Type B pancreatic cell (in vitro differentiated cells): Measurements from ENCODE around the gene ADRB2. TPM values are rescaled to one million over a fixed set of nuclear protein-coding genes. Genes with fewer than 3 reads are reported as not detected.

ENCODE experiments used
- DNase-seq: peaks from one replicate; pipeline ENCODE4 v3.0.0; 2021; ENCODE audit warnings: mixed read lengths; ENCODE audit not compliant: unreplicated experiment; ENCODE audit errors: extremely low spot score
- H3K27ac Mint-ChIP-seq: 2 replicates; pipeline ENCODE4 v1.8.0; 2021; ENCODE audit warnings: mild to moderate bottlenecking, mixed read lengths
- H3K27me3 Mint-ChIP-seq: 2 replicates; pipeline ENCODE4 v1.8.0; 2021; ENCODE audit warnings: mixed read lengths
- H3K36me3 Mint-ChIP-seq: 2 replicates; pipeline ENCODE4 v1.8.0; 2021; ENCODE audit warnings: mixed read lengths
- H3K4me1 Mint-ChIP-seq: one replicate; pipeline ENCODE4 v1.8.0; 2021; ENCODE audit warnings: mixed read lengths; ENCODE audit not compliant: unreplicated experiment
- H3K4me3 Mint-ChIP-seq: 2 replicates; pipeline ENCODE4 v1.8.0; 2021; ENCODE audit warnings: mild to moderate bottlenecking, mixed read lengths
- H3K9me3 Mint-ChIP-seq: 2 replicates; pipeline ENCODE4 v1.8.0; 2021; ENCODE audit warnings: mixed read lengths
- total RNA-seq: library from RNA; stranded (reverse); gene quantifications from 2 replicates; pipeline ENCODE4 v1.2.1, GENCODE V29; 2021; ENCODE audit warnings: low replicate concordance
- TF ChIP-seq, protein P1 (sequence below): fragments of 200-600 bp; sonication (generic); conservative IDR thresholded peaks from 2 replicates; pipeline ENCODE4 v1.5.0; 2021; ENCODE audit warnings: antibody characterized with exemption, mild to moderate bottlenecking

ADRB2 gene
- total RNA-seq, 1 donor from 2014 or later, result 1.3 TPM

DNA sequence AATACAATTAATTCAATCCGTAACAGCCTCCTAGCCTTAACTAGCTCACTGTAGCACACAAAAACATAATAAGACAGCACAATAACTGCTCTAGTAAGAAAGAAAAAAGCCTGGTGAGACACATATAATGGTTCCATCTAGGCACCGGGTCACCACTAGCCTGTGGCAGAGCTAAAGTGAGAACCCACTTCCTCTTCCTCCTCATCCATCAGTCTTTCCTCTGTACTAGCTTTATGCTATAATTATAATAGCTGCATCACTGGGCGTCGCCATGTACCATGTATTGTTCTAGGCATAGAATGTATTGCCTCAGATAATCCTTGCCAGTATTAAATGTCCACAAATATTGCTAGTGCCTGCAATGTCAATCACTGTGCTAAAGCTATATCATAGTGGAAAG is 23.1 kb downstream of the ADRB2 start:
- TF ChIP-seq, protein P1, sequence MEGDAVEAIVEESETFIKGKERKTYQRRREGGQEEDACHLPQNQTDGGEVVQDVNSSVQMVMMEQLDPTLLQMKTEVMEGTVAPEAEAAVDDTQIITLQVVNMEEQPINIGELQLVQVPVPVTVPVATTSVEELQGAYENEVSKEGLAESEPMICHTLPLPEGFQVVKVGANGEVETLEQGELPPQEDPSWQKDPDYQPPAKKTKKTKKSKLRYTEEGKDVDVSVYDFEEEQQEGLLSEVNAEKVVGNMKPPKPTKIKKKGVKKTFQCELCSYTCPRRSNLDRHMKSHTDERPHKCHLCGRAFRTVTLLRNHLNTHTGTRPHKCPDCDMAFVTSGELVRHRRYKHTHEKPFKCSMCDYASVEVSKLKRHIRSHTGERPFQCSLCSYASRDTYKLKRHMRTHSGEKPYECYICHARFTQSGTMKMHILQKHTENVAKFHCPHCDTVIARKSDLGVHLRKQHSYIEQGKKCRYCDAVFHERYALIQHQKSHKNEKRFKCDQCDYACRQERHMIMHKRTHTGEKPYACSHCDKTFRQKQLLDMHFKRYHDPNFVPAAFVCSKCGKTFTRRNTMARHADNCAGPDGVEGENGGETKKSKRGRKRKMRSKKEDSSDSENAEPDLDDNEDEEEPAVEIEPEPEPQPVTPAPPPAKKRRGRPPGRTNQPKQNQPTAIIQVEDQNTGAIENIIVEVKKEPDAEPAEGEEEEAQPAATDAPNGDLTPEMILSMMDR, result no peak
- no peaks in the 10 kb centered on the region for H3K9me3 Mint-ChIP-seq
- no peak overlapping the region for H3K4me3 Mint-ChIP-seq
- no peaks in the 10 kb centered on the region for H3K36me3 Mint-ChIP-seq
- H3K27ac Mint-ChIP-seq, result no peak overlapping the region
- peaks cover 6% of the 10 kb centered on the region for H3K4me1 Mint-ChIP-seq
- H3K27me3 Mint-ChIP-seq, result peaks cover 22% of the 10 kb centered on the region
- no peak for DNase-seq

DNA sequence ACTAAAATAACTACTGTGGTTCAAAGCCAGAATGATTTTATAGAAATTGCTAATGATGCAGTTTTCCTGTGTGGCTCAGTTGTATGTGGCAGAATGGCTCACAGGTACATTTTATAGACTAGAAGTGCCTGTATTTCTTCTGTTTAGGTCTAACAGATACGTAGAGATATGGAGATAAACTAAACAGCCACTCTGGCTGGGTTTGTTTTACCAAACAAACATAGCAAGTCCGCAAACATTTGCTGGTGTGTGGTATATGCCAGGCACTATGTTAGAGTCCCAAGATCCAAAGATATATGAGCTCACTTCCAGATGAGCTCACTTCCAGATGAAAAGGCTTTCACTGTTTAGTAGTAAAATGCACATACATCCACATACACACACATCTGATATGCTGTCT is 24.4 kb downstream of the ADRB2 start:
- TF ChIP-seq, protein P1, result no peak
- Mint-ChIP-seq H3K9me3 (no peaks in the 10 kb centered on the region), H3K27ac (no peak overlapping the region), H3K27me3 (peaks cover 18% of the 10 kb centered on the region), H3K4me3 (no peak overlapping the region), H3K4me1 (no peaks in the 10 kb centered on the region), H3K36me3 (no peaks in the 10 kb centered on the region)
- no peak for DNase-seq

DNA sequence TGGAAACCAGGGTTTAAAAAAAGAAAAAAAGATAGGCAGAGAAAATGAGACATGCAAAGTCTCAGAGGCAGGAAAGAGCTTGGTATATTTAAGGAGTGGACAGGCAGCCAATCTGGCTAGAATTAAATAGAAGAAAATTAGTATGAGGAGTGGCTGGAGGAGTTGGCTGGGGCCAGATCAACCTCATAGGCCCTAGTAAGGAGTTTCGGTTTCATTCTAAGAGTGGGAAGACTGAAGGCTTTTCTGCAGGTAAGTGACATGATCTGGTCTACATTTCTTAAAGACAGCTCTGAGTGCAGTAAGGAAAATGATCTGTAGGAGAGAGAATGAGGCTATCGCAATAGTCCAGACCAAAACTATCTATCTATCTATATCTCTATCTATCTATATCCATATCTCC is 27.5 kb downstream of the ADRB2 start:
- no peak for DNase-seq
- Mint-ChIP-seq H3K27ac (no peak overlapping the region), H3K9me3 (no peaks in the 10 kb centered on the region), H3K4me3 (no peak overlapping the region), H3K27me3 (peaks cover 12% of the 10 kb centered on the region), H3K36me3 (no peaks in the 10 kb centered on the region), H3K4me1 (no peaks in the 10 kb centered on the region)
- TF ChIP-seq, protein P1, result no peak

DNA sequence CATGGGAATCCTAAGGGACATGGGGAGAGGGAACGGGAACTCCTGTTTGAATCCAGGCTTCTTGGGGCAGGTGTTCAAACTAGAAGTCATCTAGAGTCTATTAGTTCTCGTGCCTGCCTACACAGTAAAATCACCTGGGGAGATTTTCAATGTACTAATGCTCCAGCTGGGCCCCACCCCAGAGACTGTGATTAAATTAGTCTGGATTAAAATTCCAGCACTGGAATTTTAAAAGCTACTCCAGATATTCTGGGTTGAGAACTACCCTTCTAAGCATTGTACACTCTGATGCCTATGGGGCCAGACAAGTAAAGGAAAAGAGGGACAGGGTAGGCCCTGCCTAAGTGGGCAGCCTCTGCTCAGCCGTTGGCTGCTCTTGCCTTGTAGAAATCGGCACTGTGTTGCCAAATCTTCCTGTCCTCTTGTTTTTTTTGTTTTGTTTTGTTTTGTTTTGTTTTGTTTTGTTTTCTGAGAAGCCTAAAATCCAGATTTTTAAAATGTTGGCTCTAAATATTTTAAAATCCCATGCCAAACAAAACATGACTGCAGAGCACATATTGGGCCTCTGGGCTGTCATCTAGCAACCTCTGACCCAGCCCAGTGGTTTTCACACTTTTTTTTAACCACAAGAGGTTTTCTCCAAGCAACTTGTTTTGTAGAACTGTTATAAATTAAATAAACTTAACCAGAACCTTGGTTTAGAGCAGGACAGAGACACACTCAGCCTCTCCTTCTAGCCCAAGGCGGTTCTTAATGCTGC is 29.0 kb downstream of the ADRB2 start:
- H3K4me1 Mint-ChIP-seq, result no peaks in the 10 kb centered on the region
- TF ChIP-seq, protein P1, result no peak
- no peaks in the 10 kb centered on the region for H3K36me3 Mint-ChIP-seq
- H3K27me3 Mint-ChIP-seq, result peaks cover 18% of the 10 kb centered on the region
- no peaks in the 10 kb centered on the region for H3K9me3 Mint-ChIP-seq
- no peak overlapping the region for H3K4me3 Mint-ChIP-seq
- DNase-seq, result no peak
- H3K27ac Mint-ChIP-seq, result no peak overlapping the region

DNA sequence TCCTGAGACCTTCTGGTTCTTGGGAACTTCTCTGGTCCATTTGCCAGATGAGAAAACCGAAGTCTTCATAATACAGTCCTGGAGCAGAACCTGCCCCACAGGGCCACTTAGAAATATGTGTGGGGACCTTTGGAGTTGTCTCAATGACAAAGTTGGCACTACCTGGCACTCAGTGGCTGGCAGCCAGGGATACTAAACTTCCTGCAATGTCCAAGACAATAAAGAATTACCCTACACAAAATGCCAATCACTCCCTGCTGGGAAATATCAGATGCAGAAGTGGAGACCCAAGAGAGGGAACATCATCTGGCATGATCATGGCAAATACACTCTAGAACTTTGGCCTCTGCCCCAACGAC is 29.6 kb downstream of the ADRB2 start:
- H3K4me3 Mint-ChIP-seq, result no peak overlapping the region
- H3K36me3 Mint-ChIP-seq, result no peaks in the 10 kb centered on the region
- H3K27ac Mint-ChIP-seq, result no peak overlapping the region
- no peaks in the 10 kb centered on the region for H3K9me3 Mint-ChIP-seq
- DNase-seq, result no peak
- no peaks in the 10 kb centered on the region for H3K4me1 Mint-ChIP-seq
- TF ChIP-seq, protein P1, result no peak
- peaks cover 14% of the 10 kb centered on the region for H3K27me3 Mint-ChIP-seq
